Hepatocyte (in vitro differentiated cells): Measurements from ENCODE around the gene LRRC45. TPM values are rescaled to one million over a fixed set of nuclear protein-coding genes. Genes with fewer than 3 reads are reported as not detected.

Experiments used
- DNase-seq: peaks from one replicate; pipeline ENCODE4 v3.0.0-alpha.2; 2016; ENCODE audit warnings: low spot score
- H2AFZ ChIP-seq: fragments of 200-600 bp; sonication (generic); 2 replicates; pipeline ENCODE4 v1.6.0; 2016; ENCODE audit warnings: antibody characterized with exemption, mild to moderate bottlenecking
- H3K27ac ChIP-seq: fragments of 200-600 bp; sonication (generic); 2 replicates; pipeline ENCODE4 v1.5.1; 2016; ENCODE audit warnings: mild to moderate bottlenecking
- H3K27me3 ChIP-seq: fragments of 200-600 bp; sonication (generic); 2 replicates; pipeline ENCODE4 v1.6.1; 2016
- H3K36me3 ChIP-seq: fragments of 200-600 bp; sonication (generic); replicated peaks from 2 replicates; pipeline ENCODE4 v1.5.1; 2016; ENCODE audit warnings: low read depth; ENCODE audit not compliant: insufficient read depth
- H3K4me1 ChIP-seq: fragments of 200-600 bp; sonication (generic); 2 replicates; pipeline ENCODE4 v1.5.1; 2016; ENCODE audit warnings: mild to moderate bottlenecking, moderate library complexity; ENCODE audit not compliant: insufficient read depth
- H3K4me2 ChIP-seq: fragments of 200-600 bp; sonication (generic); 2 replicates; pipeline ENCODE4 v1.6.0; 2016
- H3K4me3 ChIP-seq: fragments of 200-600 bp; sonication (generic); 2 replicates; pipeline ENCODE4 v1.5.1; 2016; ENCODE audit warnings: mild to moderate bottlenecking
- H3K79me2 ChIP-seq: fragments of 200-600 bp; sonication (generic); 2 replicates; pipeline ENCODE4 v1.6.0; 2017; ENCODE audit warnings: mild to moderate bottlenecking
- H3K9me2 ChIP-seq: fragments of 200-600 bp; sonication (generic); replicated peaks from 2 replicates; pipeline ENCODE4 v1.6.0; 2017; ENCODE audit warnings: mild to moderate bottlenecking; ENCODE audit not compliant: insufficient read depth
- H3K9me3 ChIP-seq: fragments of 200-600 bp; sonication (generic); 2 replicates; pipeline ENCODE4 v1.5.1; 2016; ENCODE audit warnings: low read depth, mild to moderate bottlenecking
- H4K20me1 ChIP-seq: fragments of 200-600 bp; sonication (generic); 2 replicates; pipeline ENCODE4 v1.6.0; 2016; ENCODE audit warnings: mild to moderate bottlenecking; ENCODE audit not compliant: insufficient read depth, poor library complexity, severe bottlenecking
- CTCF ChIP-seq: fragments of 200-600 bp; sonication (generic); IDR thresholded peaks from 2 replicates; pipeline ENCODE4 v1.5.1; 2016; ENCODE audit warnings: antibody characterized with exemption, mild to moderate bottlenecking; ENCODE audit not compliant: poor library complexity
- EZH2 ChIP-seq: fragments of 200-600 bp; sonication (generic); IDR thresholded peaks from 2 replicates; pipeline ENCODE4 v1.6.1; 2016; ENCODE audit warnings: antibody characterized with exemption, mild to moderate bottlenecking, borderline replicate concordance
- EZH2phosphoT487 ChIP-seq: fragments of 200-600 bp; sonication (generic); IDR thresholded peaks from one replicate; pipeline ENCODE4 v1.6.1; 2018; ENCODE audit warnings: antibody characterized with exemption, mild to moderate bottlenecking, low read depth, moderate library complexity; ENCODE audit not compliant: unreplicated experiment, severe bottlenecking
- WGBS: methylation state at CpG from one replicate; pipeline ENCODE4 v1.1.6; 2016; ENCODE audit warnings: low lambda C conversion rate; ENCODE audit errors: missing lambda C conversion rate; 5-methylcytosine and 5-hydroxymethylcytosine counted together
- polyA plus RNA-seq: library from polyadenylated mRNA; unstranded; fragments of >200 nt; fragmentation: Nextera tagmentation; extraction: Ambion mirVana; gene quantifications from 2 replicates; pipeline ENCODE4 v1.2.1, GENCODE V29; 2016
- total RNA-seq: library from RNA; depleted of rRNA; stranded (reverse); fragments of >200 nt; gene quantifications from 2 replicates; pipeline ENCODE4 v1.2.3, GENCODE V29; 2014

Gene LRRC45
- total and polyA plus RNA-seq, 2 experiments from 2014 or later: 12.8 to 14.7 TPM

DNA sequence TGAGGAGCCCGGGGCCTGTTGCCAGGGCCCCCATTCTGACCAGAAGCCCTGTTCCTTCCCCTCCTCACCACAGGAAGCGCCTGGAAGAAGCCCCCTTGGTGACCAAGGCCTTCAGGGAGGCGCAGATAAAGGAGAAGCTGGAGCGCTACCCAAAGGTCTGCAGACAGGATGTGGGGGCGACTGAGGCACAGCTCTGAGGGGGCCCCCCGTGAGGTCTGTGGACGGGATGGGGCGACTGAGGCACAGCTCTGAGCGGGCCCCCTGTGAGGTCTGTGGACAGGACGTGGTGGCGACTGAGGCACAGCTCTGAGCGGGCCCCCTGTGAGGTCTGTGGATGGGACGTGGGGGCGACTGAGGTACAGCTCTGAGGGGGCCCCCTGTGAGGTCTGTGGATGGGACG lies 13.7 kb upstream of the LRRC45 start:
- 97% methylated on average over 15 of the region's 15 CpGs for WGBS
- H3K9me2 ChIP-seq: no peaks in the 10 kb centered on the region
- no peak for TF ChIP-seq EZH2
- TF ChIP-seq CTCF: no peak
- no peak for TF ChIP-seq EZH2phosphoT487
- H2AFZ ChIP-seq: no peak overlapping the region
- H3K27ac ChIP-seq: no peak overlapping the region
- H3K79me2 ChIP-seq: no peaks in the 10 kb centered on the region
- H3K9me3 ChIP-seq: no peaks in the 10 kb centered on the region
- no peak overlapping the region for H3K4me3 ChIP-seq
- H4K20me1 ChIP-seq: no peaks in the 10 kb centered on the region
- H3K36me3 ChIP-seq: no peaks in the 10 kb centered on the region
- no peak for DNase-seq
- no peaks in the 10 kb centered on the region for H3K27me3 ChIP-seq
- H3K4me2 ChIP-seq: no peak overlapping the region
- H3K4me1 ChIP-seq: peaks cover 12% of the 10 kb centered on the region

DNA sequence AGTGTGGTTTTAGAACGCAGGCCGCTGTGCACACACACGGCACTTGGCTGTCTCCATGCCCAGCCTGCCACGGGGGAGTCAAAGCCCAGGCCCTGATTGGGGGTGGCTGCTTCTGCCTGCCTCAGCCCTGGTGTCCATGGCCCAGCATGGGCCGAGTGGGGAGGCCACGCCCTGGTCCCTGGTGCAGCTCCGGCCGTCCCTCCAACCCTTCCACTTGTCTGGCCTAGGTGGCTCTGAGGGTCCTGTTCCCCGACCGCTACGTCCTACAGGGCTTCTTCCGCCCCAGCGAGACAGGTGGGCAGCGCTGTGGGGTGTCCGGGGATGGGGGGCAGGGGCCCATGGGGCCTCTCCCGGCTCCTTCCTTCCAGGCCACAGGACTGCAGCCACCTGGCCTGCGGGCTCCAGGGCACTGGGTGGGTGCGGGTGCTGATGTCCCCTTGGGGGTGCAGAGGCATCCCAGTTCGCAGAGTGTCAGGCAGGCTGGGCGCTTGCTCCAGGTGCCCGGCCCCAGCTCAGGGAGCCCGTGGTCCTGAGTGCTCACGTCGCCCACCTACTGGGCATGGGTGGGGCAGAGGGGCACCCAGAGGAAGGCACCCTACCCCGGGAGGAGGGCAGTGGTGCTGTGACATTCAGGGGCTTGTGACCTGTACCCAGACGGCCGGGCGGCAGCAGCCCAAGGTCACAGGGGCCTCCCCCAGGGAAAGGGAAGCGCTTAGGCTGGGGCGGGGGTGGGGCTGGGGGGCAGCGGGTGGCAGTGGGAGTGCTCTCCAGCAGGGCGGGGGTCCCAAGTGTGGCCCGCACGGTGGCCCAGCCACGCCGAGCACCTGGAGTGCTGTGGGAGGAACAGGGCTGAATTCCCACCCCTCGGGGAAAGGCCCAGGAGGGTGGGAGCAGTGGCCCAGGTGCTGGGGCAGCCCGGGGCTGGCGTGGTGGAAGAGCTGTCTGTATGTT lies 12.3 kb upstream of the LRRC45 start:
- Histone ChIP-seq H2AFZ (no peak overlapping the region), H3K4me1 (peaks cover 10% of the 10 kb centered on the region), H3K9me3 (no peaks in the 10 kb centered on the region), H3K4me3 (no peak overlapping the region), H3K79me2 (no peaks in the 10 kb centered on the region), H3K27me3 (no peaks in the 10 kb centered on the region), H3K4me2 (no peak overlapping the region), H4K20me1 (no peaks in the 10 kb centered on the region), H3K9me2 (no peaks in the 10 kb centered on the region), H3K36me3 (no peaks in the 10 kb centered on the region), H3K27ac (no peak overlapping the region)
- TF ChIP-seq CTCF: no peak
- no peak for TF ChIP-seq EZH2
- TF ChIP-seq EZH2phosphoT487: no peak
- 95% methylated on average over 22 of the region's 39 CpGs for WGBS
- DNase-seq: no peak

- Histone ChIP-seq H3K4me3 (no peak overlapping the region), H3K27ac (no peak overlapping the region), H4K20me1 (no peaks in the 10 kb centered on the region), H3K27me3 (no peaks in the 10 kb centered on the region), H3K79me2 (no peaks in the 10 kb centered on the region), H3K4me2 (no peak overlapping the region), H3K4me1 (peaks cover 10% of the 10 kb centered on the region), H3K9me3 (no peaks in the 10 kb centered on the region), H3K9me2 (no peaks in the 10 kb centered on the region), H2AFZ (no peak overlapping the region), H3K36me3 (no peaks in the 10 kb centered on the region)
- WGBS: 91% methylated on average over 19 of the region's 19 CpGs
- no peak for DNase-seq
- TF ChIP-seq EZH2: no peak
- no peak for TF ChIP-seq EZH2phosphoT487
- TF ChIP-seq CTCF: no peak
These were observed 11.4 kb upstream of the LRRC45 start for GRCh38 chr17:82011617-82012187.
